WTC11 (cell line): ENCODE data around the gene STK38L. TPM values are rescaled to one million over a fixed set of nuclear protein-coding genes. Genes with fewer than 3 reads are reported as not detected.
A peak's percentile ranks its signal among the peaks of the same experiment; 100 is the strongest.

Experiments used
- ATAC-seq: fragments of 200-7000 bp; cut with Tn5 transposase; 2 replicates; pipeline ENCODE4 v1.10.0; 2021; ENCODE audit warnings: mild to moderate bottlenecking, moderate library complexity
- CTCF ChIA-PET: fragments of 300-600 bp; sonication (Branson Sonifier 250); formaldehyde crosslinking; loops from one replicate; lab custom pipeline; 2021; ENCODE audit warnings: antibody characterized with exemption; lab: Charles Lee
- POLR2A ChIA-PET: fragments of 350-600 bp; sonication (Branson Sonifier 250); formaldehyde crosslinking; loops from one replicate; lab custom pipeline; 2021; ENCODE audit warnings: antibody characterized with exemption; lab: Charles Lee
- DNase-seq: peaks from one replicate; pipeline ENCODE4 v3.0.0; 2021; ENCODE audit warnings: low spot score
- H3K27ac Mint-ChIP-seq: 2 replicates; pipeline ENCODE4 v1.8.0; 2021; ENCODE audit warnings: mixed read lengths
- H3K27me3 Mint-ChIP-seq: 2 replicates; pipeline ENCODE4 v1.8.0; 2021; ENCODE audit warnings: low read depth, mild to moderate bottlenecking, moderate library complexity, mixed read lengths
- H3K36me3 Mint-ChIP-seq: 2 replicates; pipeline ENCODE4 v1.8.0; 2021; ENCODE audit warnings: mixed read lengths
- H3K4me1 Mint-ChIP-seq: 2 replicates; pipeline ENCODE4 v1.8.0; 2022; ENCODE audit warnings: mixed read lengths
- H3K4me3 Mint-ChIP-seq: 2 replicates; pipeline ENCODE4 v1.8.0; 2021; ENCODE audit warnings: mild to moderate bottlenecking, moderate library complexity, mixed read lengths
- H3K9me3 Mint-ChIP-seq: 2 replicates; pipeline ENCODE4 v1.8.0; 2021; ENCODE audit warnings: mixed read lengths
- ATF2 ChIP-seq: sonication (generic); formaldehyde crosslinking; IDR thresholded peaks from 2 replicates; pipeline ENCODE4 v1.8.1; 2022; ENCODE audit warnings: low read depth, missing genetic modification reagents, borderline replicate concordance
- CREM ChIP-seq: sonication (generic); formaldehyde crosslinking; IDR thresholded peaks from 2 replicates; pipeline ENCODE4 v1.8.1; 2022; ENCODE audit warnings: mild to moderate bottlenecking, missing genetic modification reagents, moderate library complexity
- E2F4 ChIP-seq: sonication (generic); formaldehyde crosslinking; IDR thresholded peaks from 2 replicates; pipeline ENCODE4 v1.8.1; 2022; ENCODE audit warnings: low read depth, mild to moderate bottlenecking, moderate library complexity, missing genetic modification reagents, borderline replicate concordance
- E2F5 ChIP-seq: sonication (generic); formaldehyde crosslinking; IDR thresholded peaks from 2 replicates; pipeline ENCODE4 v1.8.1; 2022; ENCODE audit warnings: mild to moderate bottlenecking, moderate library complexity, missing genetic modification reagents
- ELF4 ChIP-seq: sonication (generic); formaldehyde crosslinking; IDR thresholded peaks from 2 replicates; pipeline ENCODE4 v1.8.1; 2022; ENCODE audit warnings: low read depth, mild to moderate bottlenecking, moderate library complexity, missing genetic modification reagents
- ERG ChIP-seq: fragments of 250-450 bp; sonication (Bioruptor Pico); IDR thresholded peaks from 2 replicates; pipeline ENCODE4 v1.8.0; 2021; ENCODE audit warnings: mild to moderate bottlenecking
- ESRRA ChIP-seq: sonication (generic); formaldehyde crosslinking; IDR thresholded peaks from 2 replicates; pipeline ENCODE4 v1.8.1; 2022; ENCODE audit warnings: mild to moderate bottlenecking, missing genetic modification reagents, borderline replicate concordance
- NFATC4 ChIP-seq: fragments of 250-450 bp; sonication (Bioruptor Pico); IDR thresholded peaks from 2 replicates; pipeline ENCODE4 v1.9.0; 2021; ENCODE audit warnings: mild to moderate bottlenecking
- NR2C2 ChIP-seq: sonication (generic); formaldehyde crosslinking; IDR thresholded peaks from 2 replicates; pipeline ENCODE4 v1.8.0; 2022; ENCODE audit warnings: mild to moderate bottlenecking, missing genetic modification reagents
- NR3C1 ChIP-seq: sonication (generic); formaldehyde crosslinking; conservative IDR thresholded peaks from 2 replicates; pipeline ENCODE4 v1.8.1; 2023; ENCODE audit warnings: low read depth, mild to moderate bottlenecking, missing genetic modification reagents
- PREB ChIP-seq: sonication (generic); formaldehyde crosslinking; IDR thresholded peaks from 2 replicates; pipeline ENCODE4 v1.8.1; 2022; ENCODE audit warnings: mild to moderate bottlenecking, missing genetic modification reagents, moderate library complexity, borderline replicate concordance
- RELA ChIP-seq: sonication (generic); formaldehyde crosslinking; IDR thresholded peaks from 2 replicates; pipeline ENCODE4 v1.8.1; 2022; ENCODE audit warnings: missing genetic modification reagents, mild to moderate bottlenecking, borderline replicate concordance
- SOX15 ChIP-seq: fragments of 250-450 bp; sonication (Bioruptor Pico); IDR thresholded peaks from 2 replicates; pipeline ENCODE4 v1.9.0; 2021; ENCODE audit warnings: mild to moderate bottlenecking
- STAT6 ChIP-seq: sonication (generic); formaldehyde crosslinking; conservative IDR thresholded peaks from 2 replicates; pipeline ENCODE4 v1.8.1; 2023; ENCODE audit warnings: mild to moderate bottlenecking, low read depth, missing genetic modification reagents, moderate library complexity
- ZMAT4 ChIP-seq: fragments of 250-450 bp; sonication (Bioruptor Pico); IDR thresholded peaks from 2 replicates; pipeline ENCODE4 v1.9.0; 2021; ENCODE audit warnings: mild to moderate bottlenecking
- ZNF317 ChIP-seq: sonication (generic); formaldehyde crosslinking; IDR thresholded peaks from 2 replicates; pipeline ENCODE4 v1.8.1; 2023; ENCODE audit warnings: low read depth, mild to moderate bottlenecking, moderate library complexity, missing genetic modification reagents, borderline replicate concordance
- ZNF416 ChIP-seq: fragments of 250-450 bp; sonication (Bioruptor Pico); IDR thresholded peaks from 2 replicates; pipeline ENCODE4 v1.9.0; 2021; ENCODE audit warnings: mild to moderate bottlenecking, inconsistent platforms
- total RNA-seq: library from RNA; stranded (reverse); gene quantifications from 3 replicates; pipeline ENCODE4 v1.2.3, GENCODE V29; 2021

STK38L gene
- total RNA-seq, 1 experiment from 2014 or later: 47.2 TPM

GRCh38 chr12:27270148-27270547, 26.1 kb downstream of the STK38L start (continued):
- no peak for TF ChIP-seq ERG (CRISPR knock-in tag)

- TF ChIP-seq ZMAT4 (CRISPR knock-in tag): no peak
- TF ChIP-seq NR3C1: no peak
- no peak for TF ChIP-seq NFATC4 (CRISPR knock-in tag)
- TF ChIP-seq ATF2 (CRISPR knock-in tag): no peak
- no peak for TF ChIP-seq PREB
- no peak for TF ChIP-seq E2F4 (CRISPR knock-in tag)
- TF ChIP-seq ZNF317 (CRISPR knock-in tag): no peak
- TF ChIP-seq ZNF416 (CRISPR knock-in tag): no peak
- TF ChIP-seq ELF4 (CRISPR knock-in tag): no peak
- no peak for TF ChIP-seq RELA (CRISPR knock-in tag)
- peaks cover 11% of the 10 kb centered on the region for H3K9me3 Mint-ChIP-seq
- H3K4me3 Mint-ChIP-seq: no peak overlapping the region
- ATAC-seq: no peak
- no peaks in the 10 kb centered on the region for H3K27me3 Mint-ChIP-seq
- no peak for DNase-seq
- ChIA-PET CTCF (interaction anchor here (1.0 to 1.1 kb wide), 2 partner anchors 12 to 35 kb away, joined by 4 read pairs; no protein-coding TSS in a partner anchor), POLR2A (no interaction called here)
- peaks cover 48% of the 10 kb centered on the region for H3K4me1 Mint-ChIP-seq
- H3K36me3 Mint-ChIP-seq: peaks cover 28% of the 10 kb centered on the region
- H3K27ac Mint-ChIP-seq: no peak overlapping the region; the same call in 1 of the 2 replicates
These were observed 27.1 kb downstream of the STK38L start for GRCh38 chr12:27271206-27271605.

- H3K9me3 Mint-ChIP-seq: peaks cover 5% of the 10 kb centered on the region
- TF ChIP-seq SOX15 (CRISPR knock-in tag): no peak
- no peak for TF ChIP-seq E2F5
- TF ChIP-seq ESRRA (CRISPR knock-in tag): no peak
- no peak for TF ChIP-seq NR2C2 (CRISPR knock-in tag)
- no peak for TF ChIP-seq CREM (CRISPR knock-in tag)
- no peak for TF ChIP-seq STAT6
- ChIA-PET CTCF (interaction anchor here (0.5 kb wide), 1 partner anchor 233 kb away, joined by 3 read pairs; no protein-coding TSS in a partner anchor), POLR2A (no interaction called here)
- H3K4me1 Mint-ChIP-seq: peaks cover 59% of the 10 kb centered on the region
- no peak overlapping the region for H3K4me3 Mint-ChIP-seq
- DNase-seq (no peak), ATAC-seq (no peak)
- H3K36me3 Mint-ChIP-seq: peaks cover 16% of the 10 kb centered on the region
- H3K27me3 Mint-ChIP-seq: no peaks in the 10 kb centered on the region
- 0 out of 2 replicates have a peak overlapping the region, but pooled peaks have one; percentile 27 for H3K27ac Mint-ChIP-seq
These were observed 28.4 kb downstream of the STK38L start for GRCh38 chr12:27272373-27273028.
